NCI-H446 (cell line): ENCODE results near the gene M1AP.
"Not testable (repeated sequence)": the region's sequence is repeated elsewhere in the genome, so short reads cannot be mapped to it uniquely, and the experiment has no call there.

Experiments used
- DNase-seq, 2 experiments: peaks; one replicate each; lab custom pipeline; 2025; lab: John Stamatoyannopoulos, UW

M1AP gene

DNA sequence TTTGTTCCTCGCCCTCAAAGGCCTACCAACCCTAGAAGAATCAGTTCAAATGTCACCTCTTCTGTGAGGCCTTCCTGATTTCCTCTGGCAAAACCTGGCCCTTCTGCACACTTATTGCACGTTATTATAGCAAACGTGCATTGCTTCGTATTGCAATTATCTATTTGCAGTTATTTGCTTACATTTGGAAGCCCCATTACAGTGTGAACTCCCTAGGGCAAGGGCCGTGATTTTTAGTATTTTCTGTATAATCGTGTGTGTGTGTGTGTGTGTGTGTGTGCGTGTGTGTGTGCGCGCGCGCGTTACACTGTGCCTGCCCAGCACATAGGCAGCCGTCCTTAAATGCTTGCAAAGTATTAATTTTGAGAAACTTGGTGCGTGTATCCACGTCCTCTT, 5.5 kb upstream of the M1AP start:
- DNase-seq = no peak

DNA sequence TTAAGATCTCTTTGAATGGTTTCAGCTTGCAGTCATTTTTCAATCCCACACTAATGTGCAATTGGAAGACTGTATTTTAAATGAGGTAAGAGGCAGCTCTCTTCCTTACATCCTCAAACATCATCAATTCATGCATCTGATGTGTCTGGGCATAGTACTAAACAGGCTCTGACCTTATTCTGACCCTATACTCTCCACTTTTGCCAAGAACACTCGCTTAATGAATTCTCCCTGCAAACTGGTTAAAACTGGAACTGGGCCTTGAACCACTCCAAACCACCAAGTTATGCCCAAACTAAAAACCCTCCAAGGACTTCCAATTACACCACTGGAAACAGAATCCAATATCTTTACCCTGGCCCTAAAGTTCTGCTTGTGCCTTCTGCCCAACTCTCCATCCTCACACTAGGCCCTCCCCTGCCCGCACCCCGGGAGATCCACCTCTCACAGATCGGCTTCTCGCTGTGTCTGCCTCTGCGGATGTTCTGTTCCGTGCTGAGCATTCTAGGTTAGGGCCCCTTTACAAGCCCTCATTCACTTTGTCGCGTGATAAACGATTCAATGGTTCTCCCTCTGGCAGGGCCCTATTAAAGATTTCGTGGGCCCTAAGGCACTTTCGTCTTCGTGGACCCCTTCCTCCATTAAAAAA, 1.2 kb downstream of the M1AP start:
- no peak for DNase-seq

- no peak for DNase-seq
These were observed 1.9 kb downstream of the M1AP start for GRCh38 chr2:74646201-74646600.

DNA sequence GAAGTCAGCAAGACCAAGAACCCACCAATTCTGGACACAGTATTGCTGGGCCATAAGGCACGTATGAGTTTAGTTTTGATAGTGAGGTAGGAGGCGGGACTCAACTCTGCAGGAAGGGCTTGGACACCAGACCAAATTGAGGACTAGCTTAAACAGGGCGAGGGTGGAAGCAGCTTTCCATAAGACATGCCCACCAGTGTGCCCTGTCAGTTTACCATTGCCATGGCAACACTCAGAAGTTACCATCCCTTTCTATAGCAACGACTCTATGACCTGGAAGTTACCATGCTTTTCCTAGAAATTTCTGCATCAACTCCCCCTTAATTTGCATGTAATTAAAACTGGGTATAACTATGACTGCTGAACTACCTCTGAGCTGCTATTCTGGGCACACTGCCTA, 2.8 kb downstream of the M1AP start:
- DNase-seq = no peak

DNA sequence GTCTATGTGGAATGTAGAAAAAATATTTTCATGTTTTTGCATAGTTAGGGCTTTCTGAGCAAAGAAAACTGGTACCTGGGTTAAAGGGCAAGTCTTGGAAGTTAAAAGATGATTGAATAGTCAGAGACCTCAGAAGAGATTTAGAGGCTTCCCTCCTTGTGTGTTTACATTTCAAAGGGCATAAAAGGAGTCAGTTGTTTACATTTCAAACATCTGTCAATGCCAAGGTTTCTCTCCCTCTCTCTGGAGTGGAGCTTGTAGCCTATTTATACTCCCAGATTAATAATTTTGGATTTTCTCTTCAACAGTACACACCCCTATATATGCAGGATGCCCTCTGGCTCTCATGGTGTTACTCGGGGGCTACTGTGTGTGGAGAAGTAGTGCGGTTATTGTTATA, 8.6 kb downstream of the M1AP start:
- DNase-seq = no peak

GRCh38 chr2:74632939-74633312, 15.2 kb downstream of the M1AP start:
- DNase-seq = no peak

DNA sequence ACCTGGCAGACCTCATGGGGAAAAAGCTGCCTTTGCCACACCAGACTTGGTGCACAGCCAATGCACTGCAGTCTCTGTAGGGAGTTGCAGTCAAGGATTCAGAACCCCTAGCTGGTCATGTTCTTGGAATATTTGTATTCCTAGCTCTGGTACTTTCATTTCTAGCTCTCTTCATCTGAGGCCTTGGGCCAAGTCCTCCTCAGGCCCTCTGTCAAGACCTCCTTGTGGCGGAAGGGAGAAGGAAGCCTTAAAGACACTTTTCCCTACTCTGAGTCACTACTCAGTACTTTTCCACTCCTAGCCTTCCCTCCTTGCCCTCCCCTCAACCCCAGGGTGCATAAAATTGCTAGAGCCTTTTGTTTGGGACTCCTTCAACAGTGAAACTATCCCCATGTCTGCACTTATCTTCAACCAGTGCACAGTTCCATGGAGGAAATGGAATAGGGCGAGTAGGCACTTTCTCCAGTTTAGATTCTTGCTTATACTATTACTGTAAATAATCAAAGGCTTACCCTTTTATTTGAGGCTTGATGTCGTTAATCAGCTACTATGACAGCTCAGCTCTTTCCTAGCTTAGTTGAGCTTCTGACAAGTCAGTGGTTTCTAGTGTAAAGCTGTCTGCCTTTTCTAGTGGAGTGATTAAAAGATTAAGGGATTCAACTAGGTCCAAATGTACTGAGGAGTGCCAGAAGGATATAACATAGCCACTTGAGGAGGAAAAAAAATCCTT, 15.8 kb downstream of the M1AP start:
- no peak for DNase-seq

DNA sequence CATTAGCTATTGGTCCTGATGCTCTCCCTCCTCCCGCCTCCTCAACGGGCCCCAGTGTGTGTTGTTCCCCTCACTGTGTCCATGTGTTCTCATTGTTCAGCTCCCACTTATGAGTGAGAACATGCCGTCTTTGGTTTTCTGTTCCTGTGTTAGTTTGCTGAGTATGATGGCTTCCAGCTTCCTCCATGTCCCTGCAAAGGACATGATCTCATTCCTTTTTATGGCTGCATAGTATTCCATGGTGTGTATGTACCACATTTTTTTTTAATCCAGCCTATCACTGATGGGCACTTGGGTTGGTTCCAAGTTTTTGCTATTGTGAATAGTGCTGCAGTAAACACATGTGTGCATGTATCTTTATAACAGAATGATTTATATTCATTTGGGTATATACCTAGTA, 17.7 kb downstream of the M1AP start:
- DNase-seq = not testable (repeated sequence)

DNA sequence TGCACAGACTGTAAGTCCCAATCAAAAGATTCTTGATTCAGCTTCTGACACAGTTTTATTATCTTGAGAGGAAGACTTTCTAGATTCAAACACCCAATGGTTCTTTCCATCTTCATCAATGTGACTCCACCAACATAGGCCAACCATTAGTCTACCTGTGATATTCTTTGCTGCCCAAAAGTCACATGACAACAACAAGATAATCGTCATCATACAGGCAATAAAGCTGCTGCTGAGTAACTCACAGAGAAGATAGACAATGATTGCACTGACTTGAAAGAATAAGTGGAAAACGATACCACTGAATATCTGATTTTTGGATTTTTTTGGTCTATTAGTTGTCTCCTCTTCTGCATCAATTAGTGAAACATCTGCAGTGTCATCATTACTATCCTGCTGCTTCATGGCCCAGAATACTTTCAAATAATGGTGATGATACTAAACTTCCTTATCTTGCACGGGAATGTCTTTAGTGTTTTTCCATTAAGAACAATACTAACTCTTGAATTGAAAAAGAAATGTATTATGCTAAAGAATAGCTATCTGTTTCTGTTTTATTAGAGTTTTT, 19.5 kb downstream of the M1AP start:
- no peak for DNase-seq

DNA sequence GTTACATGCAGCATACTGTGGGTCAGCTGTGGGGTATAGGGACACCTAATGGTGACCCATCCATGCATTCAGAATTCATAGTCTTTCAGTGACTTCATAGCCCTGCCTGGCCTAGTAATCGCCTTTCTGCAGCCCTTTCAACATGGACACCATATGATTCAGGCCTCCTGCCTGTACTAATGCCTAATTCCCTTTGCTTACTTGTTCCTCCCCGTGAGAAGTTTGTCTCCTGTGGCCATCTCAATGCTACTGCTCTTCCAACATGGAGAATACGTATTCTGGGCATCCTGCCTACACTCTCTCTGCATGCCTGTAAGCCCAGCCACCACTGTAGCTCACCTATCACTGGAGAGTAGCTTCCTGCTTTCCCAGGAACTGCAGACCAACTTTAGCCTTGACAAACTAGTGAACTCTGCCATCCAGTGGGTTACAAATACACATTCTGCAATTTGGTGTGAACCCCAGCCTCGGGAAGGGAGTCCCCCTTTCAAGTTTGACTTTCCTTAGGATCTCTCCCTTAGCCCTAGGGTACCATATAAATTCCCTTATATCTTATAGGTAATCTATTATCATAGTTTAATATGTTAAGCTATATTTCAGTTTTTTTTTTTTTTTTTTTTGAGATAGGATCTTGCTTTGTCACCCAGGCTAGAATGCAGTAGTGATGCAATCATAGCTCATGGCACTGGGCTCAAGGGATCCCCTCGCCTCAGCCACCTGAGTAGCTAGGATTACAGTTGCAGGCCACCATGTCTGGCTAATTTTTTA, 22.3 kb downstream of the M1AP start:
- no peak for DNase-seq

- no peak for DNase-seq
These were observed 27.5 kb downstream of the M1AP start for GRCh38 chr2:74620671-74621070.

DNA sequence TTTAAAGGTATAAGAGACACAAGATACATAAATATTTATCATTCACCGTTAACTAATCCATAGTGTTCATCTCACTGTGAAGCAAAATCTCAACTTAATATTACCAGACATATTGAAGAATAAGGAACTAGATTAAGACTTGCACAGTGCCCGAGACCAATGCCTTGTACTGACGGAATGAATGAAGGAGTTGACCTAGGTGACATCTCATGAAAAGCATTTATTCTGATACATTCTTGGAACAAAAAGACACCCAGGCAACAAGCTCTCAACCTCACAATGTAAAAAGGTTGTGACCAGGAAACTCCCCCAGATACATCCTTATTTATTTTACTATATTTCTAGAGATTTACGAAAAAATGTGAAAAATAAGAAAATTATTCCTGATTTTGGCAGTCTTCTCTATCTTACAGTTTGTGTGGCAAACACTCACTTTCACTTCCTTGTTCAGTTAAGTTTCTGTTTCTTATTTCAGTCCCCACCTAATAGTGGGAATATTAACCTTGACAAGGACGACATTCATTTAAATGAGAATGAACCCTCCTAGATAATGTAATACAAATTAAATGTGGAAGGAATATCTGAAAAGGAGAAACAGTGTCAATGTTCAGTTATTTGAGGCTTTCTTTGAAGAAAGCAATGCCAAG, 28.4 kb downstream of the M1AP start:
- no peak for DNase-seq

GRCh38 chr2:74618410-74619083, 29.6 kb downstream of the M1AP start:
- DNase-seq = no peak

DNA sequence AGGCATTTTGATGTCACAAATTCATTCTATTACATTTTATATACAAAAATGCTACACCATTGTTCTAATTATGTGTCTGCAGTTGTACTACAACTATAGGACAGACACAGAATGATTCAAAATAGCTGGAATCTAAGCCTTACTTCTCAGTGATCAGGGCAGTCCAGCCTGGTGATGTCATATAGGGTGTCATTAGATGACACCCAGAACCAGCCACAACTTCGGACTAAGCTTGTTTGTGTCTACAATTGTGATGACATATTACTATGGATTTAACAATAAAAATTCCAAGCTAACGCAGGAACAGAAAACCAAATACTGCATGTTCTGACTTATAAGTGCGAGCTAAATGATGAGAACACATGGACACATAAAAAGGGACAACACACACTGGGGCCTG, 31.0 kb downstream of the M1AP start:
- no peak for DNase-seq

GRCh38 chr2:74606927-74607326, 41.2 kb downstream of the M1AP start:
- DNase-seq = no peak

GRCh38 chr2:74603282-74604000, 44.7 kb downstream of the M1AP start:
- DNase-seq = no peak

- DNase-seq = no peak
These were observed 45.4 kb downstream of the M1AP start for GRCh38 chr2:74602586-74603281.

DNA sequence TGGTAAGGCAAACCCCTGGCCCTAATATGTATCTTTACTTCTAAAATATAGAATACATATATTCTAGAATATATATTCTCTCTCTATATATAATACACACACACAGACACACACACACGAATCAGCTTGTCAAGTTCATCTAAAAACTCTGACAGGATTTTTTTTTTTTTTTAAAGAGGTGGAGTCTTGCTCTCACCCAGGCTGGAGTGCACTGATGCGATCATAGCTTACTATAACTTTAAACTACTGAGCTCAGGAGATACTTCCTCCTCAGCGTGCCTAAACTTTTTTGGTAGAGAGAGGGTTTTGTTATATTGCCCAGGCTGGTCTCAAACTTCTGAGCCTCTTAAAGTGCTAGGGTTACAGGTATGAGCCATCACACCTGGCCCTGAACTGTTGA, 48.5 kb downstream of the M1AP start:
- no peak for DNase-seq

DNA sequence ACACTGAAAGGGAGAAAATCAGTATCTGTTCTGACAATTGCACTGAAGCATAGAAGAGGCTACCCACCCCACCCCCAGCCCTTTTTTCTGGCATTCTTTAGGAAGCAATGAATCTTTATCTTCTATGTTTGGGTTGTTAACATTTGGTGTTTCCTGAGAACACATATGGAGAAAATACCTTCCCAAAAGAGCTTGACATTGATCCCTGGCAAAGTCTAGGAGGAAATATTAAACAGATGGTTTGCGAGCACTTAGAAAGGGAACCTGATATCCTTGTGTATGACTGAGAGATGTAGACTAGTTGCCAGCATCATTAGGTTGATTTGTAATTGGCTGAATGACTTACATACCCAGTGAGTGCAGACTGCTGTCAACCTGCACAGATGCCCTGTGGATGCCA, 50.7 kb downstream of the M1AP start:
- peak; percentile 78 to 92 for DNase-seq

DNA sequence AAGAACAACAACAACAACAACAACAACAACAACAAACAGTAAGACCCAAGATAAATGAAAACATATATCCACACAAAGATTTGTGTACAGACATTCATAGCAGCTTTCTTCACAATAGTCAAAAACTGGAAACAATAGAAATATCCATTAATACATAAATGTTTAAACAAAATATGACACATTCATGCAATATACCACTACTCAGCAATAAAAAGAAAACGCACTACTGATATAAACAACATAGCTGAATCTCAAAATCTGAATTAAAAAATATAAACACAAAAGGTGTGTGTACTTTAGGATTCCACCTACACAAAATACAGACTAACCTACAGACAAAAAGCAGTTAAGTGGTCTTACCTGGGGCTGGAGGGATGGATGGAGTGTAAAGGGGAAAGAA, 51.5 kb downstream of the M1AP start:
- DNase-seq = no peak
